Fibroblast of lung (primary cell): ENCODE measurements around the gene OBSL1.

Experiments used
- CTCF ChIP-seq, 2 donors: IDR thresholded peaks in 1 of 2; conservative IDR thresholded peaks in 1 of 2; 1 replicate in 1 of 2; 2 replicates in 1 of 2; pipeline ENCODE4 v1.5.1; 2011 to 2012; ENCODE audit warnings: low read length in 2 of 2, control low read depth in 1 of 2, inconsistent platforms in 1 of 2, low read depth in 1 of 2, mild to moderate bottlenecking in 1 of 2
- EZH2 ChIP-seq: IDR thresholded peaks from 2 replicates; pipeline ENCODE4 v1.5.1; 2012; ENCODE audit warnings: low read length, control low read depth, mild to moderate bottlenecking; ENCODE audit errors: missing control alignments

GRCh38 chr2:219616550-219616949 lies 45.2 kb upstream of the OBSL1 start:
- TF ChIP-seq CTCF (conservative IDR thresholded peaks at IDR 0.05 in 1 of 2, IDR thresholded peaks at IDR 0.05 in 1 of 2; ENCODE audit: low read depth in 1 of 2, low read length in 2 of 2) (no peak), EZH2 (no peak)
